ENCODE data around the gene ST8SIA5.

ST8SIA5 gene

GRCh38 chr18:46652372-46652771 is 104.5 kb downstream of the ST8SIA5 start:
- no peak for DNase-seq (ENCODE audit: low read depth in 1 of 2, low spot score in 1 of 2)
- TF ChIP-seq SPI1 (IDR thresholded peaks at IDR 0.05; ENCODE audit: borderline replicate concordance, low read depth) (no peak), POLR2AphosphoS5 (IDR thresholded peaks at IDR 0.05; ENCODE audit: low read depth) (no peak), GABPA (IDR thresholded peaks at IDR 0.05; ENCODE audit: low read depth) (no peak)
- Histone ChIP-seq H3K4me3 (replicated peaks; ENCODE audit: insufficient read depth, low read length) (no peak overlapping the region), H3K27me3 (ENCODE audit: insufficient read depth, poor library complexity, severe bottlenecking) (peaks cover 10% of the 10 kb centered on the region), H3K27ac (replicated peaks) (no peak overlapping the region)

- TF ChIP-seq REST (IDR thresholded peaks at IDR 0.05; ENCODE audit: insufficient replicate concordance, low read depth), result no peak
- TF ChIP-seq, protein P1, sequence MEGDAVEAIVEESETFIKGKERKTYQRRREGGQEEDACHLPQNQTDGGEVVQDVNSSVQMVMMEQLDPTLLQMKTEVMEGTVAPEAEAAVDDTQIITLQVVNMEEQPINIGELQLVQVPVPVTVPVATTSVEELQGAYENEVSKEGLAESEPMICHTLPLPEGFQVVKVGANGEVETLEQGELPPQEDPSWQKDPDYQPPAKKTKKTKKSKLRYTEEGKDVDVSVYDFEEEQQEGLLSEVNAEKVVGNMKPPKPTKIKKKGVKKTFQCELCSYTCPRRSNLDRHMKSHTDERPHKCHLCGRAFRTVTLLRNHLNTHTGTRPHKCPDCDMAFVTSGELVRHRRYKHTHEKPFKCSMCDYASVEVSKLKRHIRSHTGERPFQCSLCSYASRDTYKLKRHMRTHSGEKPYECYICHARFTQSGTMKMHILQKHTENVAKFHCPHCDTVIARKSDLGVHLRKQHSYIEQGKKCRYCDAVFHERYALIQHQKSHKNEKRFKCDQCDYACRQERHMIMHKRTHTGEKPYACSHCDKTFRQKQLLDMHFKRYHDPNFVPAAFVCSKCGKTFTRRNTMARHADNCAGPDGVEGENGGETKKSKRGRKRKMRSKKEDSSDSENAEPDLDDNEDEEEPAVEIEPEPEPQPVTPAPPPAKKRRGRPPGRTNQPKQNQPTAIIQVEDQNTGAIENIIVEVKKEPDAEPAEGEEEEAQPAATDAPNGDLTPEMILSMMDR (IDR thresholded peaks at IDR 0.05; ENCODE audit: insufficient read depth, low read length), result no peak
- TF ChIP-seq GABPA (IDR thresholded peaks at IDR 0.05; ENCODE audit: low read depth), result no peak
- no peak for TF ChIP-seq POLR2AphosphoS5 (IDR thresholded peaks at IDR 0.05; ENCODE audit: low read depth)
- no peak for TF ChIP-seq SPI1 (IDR thresholded peaks at IDR 0.05; ENCODE audit: borderline replicate concordance, low read depth)
- no peak overlapping the region for H3K4me3 ChIP-seq (replicated peaks; ENCODE audit: insufficient read depth, low read length)
- peaks cover 10% of the 10 kb centered on the region for H3K27me3 ChIP-seq (ENCODE audit: insufficient read depth, poor library complexity, severe bottlenecking)
Measured at GRCh38 chr18:46650681-46651080, 106.2 kb downstream of the ST8SIA5 start.

DNA sequence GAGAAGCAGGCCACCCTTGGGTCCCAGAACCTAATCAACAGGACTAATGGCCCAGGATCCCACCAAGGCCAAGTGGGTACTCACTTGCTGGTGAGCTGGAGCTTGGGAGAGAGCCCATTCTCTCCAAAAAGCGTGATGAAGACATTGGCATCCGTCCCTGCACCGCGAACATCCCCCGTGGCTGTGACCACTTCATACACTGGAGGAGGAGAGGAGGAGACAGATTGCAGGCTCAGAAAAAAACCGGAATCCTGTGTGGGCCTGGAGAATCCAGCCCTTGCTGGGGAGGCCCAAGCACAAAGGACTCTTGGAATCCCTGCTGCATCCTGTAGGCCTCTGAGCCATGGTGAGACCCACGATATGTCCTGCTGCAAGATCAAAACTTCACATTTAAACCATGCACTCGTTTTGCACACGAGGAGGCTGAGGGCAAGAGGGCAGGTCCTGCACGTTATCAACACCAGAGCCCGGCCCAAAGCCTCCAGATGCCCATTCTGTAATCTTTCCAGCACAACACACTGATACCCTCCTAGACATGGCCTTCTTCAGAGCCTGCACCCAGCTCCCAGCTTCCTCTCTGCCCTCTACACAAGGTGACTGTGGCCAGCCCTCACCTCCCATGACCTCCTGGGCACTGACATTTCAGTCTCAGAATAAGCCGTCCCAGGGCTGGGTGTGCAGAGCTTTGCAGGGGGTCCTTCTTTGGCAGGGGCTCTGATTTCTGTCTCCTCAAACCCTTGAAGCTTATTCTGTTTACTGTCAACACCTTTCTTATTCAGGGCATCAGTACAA is 107.6 kb downstream of the ST8SIA5 start:
- Histone ChIP-seq H3K27ac (replicated peaks) (no peak overlapping the region), H3K27me3 (ENCODE audit: insufficient read depth, poor library complexity, severe bottlenecking) (peaks cover 18% of the 10 kb centered on the region), H3K4me3 (replicated peaks; ENCODE audit: insufficient read depth, low read length) (no peak overlapping the region)
- TF ChIP-seq SPI1 (IDR thresholded peaks at IDR 0.05; ENCODE audit: borderline replicate concordance, low read depth), result no peak
- TF ChIP-seq GABPA (IDR thresholded peaks at IDR 0.05; ENCODE audit: low read depth), result no peak
- no peak for TF ChIP-seq REST (IDR thresholded peaks at IDR 0.05; ENCODE audit: insufficient replicate concordance, low read depth)
- TF ChIP-seq, protein P1 (IDR thresholded peaks at IDR 0.05; ENCODE audit: insufficient read depth, low read length), result no peak
- no peak for TF ChIP-seq POLR2AphosphoS5 (IDR thresholded peaks at IDR 0.05; ENCODE audit: low read depth)
- no peak for DNase-seq (ENCODE audit: low read depth in 1 of 2, low spot score in 1 of 2)

More at GRCh38 chr18:46650681-46651080, 106.2 kb downstream of the ST8SIA5 start:
- DNase-seq (ENCODE audit: low read depth in 1 of 2, low spot score in 1 of 2), result no peak
- no peak overlapping the region for H3K27ac ChIP-seq (replicated peaks)

DNA sequence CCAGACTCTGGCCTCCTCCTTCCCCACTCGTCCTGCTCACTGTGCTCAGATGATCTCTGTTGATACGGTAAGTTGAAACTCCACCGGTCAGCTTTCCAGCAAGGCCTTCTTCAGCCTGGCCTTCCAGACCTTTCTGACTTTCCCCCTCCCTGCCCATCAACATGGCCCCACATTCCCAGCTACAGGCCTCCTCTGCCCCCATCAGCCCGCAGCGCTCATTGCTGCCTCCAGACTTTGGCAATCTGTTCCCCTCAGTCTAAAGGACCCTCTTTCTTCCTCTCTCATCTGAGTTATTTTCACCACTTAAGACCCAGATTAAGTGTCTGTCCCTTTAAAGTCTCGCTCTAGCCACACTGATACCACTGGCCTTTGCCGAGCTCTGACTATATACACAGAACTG is 110.4 kb downstream of the ST8SIA5 start:
- TF ChIP-seq GABPA (IDR thresholded peaks at IDR 0.05; ENCODE audit: low read depth) (no peak), SPI1 (IDR thresholded peaks at IDR 0.05; ENCODE audit: borderline replicate concordance, low read depth) (no peak), REST (IDR thresholded peaks at IDR 0.05; ENCODE audit: insufficient replicate concordance, low read depth) (no peak), POLR2AphosphoS5 (IDR thresholded peaks at IDR 0.05; ENCODE audit: low read depth) (no peak)
- TF ChIP-seq, protein P1 (IDR thresholded peaks at IDR 0.05; ENCODE audit: insufficient read depth, low read length), result no peak
- no peak overlapping the region for H3K27ac ChIP-seq (replicated peaks)
- no peak overlapping the region for H3K4me3 ChIP-seq (replicated peaks; ENCODE audit: insufficient read depth, low read length)
- DNase-seq (ENCODE audit: low read depth in 1 of 2, low spot score in 1 of 2), result no peak
- H3K27me3 ChIP-seq (ENCODE audit: insufficient read depth, poor library complexity, severe bottlenecking), result peaks cover 15% of the 10 kb centered on the region

Measured in HL-60 (cell line).